WERI-Rb-1 (cell line): Measurements from ENCODE around the gene SH3BP5.

Experiments
- DNase-seq: peaks from one replicate; pipeline ENCODE4 v3.0.0-alpha.2; 2020
- H3K27ac ChIP-seq: fragments of 250-450 bp; sonication (Bioruptor Pico); 2 replicates; pipeline ENCODE4 v1.5.1; 2020; ENCODE audit warnings: mild to moderate bottlenecking, moderate library complexity
- H3K27me3 ChIP-seq: fragments of 250-450 bp; sonication (Bioruptor Pico); 2 replicates; pipeline ENCODE4 v1.5.1; 2021; ENCODE audit warnings: mild to moderate bottlenecking, low read depth, moderate library complexity; ENCODE audit not compliant: insufficient read depth, severe bottlenecking
- H3K36me3 ChIP-seq: fragments of 250-450 bp; sonication (Bioruptor Pico); 2 replicates; pipeline ENCODE4 v1.5.1; 2020; ENCODE audit warnings: mild to moderate bottlenecking, moderate library complexity
- H3K4me3 ChIP-seq: 2 replicates; pipeline ENCODE4 v1.5.1; 2011; ENCODE audit warnings: low read depth, mild to moderate bottlenecking, control low read depth, low read length
- H3K9me3 ChIP-seq: fragments of 250-450 bp; sonication (Bioruptor Pico); 2 replicates; pipeline ENCODE4 v1.5.1; 2021; ENCODE audit warnings: mild to moderate bottlenecking, moderate library complexity; ENCODE audit not compliant: severe bottlenecking
- TF ChIP-seq, protein P1 (sequence below): IDR thresholded peaks from 2 replicates; pipeline ENCODE4 v1.5.1; 2011; ENCODE audit warnings: low read depth, mild to moderate bottlenecking, control low read depth, inconsistent platforms, low read length

Gene SH3BP5

DNA sequence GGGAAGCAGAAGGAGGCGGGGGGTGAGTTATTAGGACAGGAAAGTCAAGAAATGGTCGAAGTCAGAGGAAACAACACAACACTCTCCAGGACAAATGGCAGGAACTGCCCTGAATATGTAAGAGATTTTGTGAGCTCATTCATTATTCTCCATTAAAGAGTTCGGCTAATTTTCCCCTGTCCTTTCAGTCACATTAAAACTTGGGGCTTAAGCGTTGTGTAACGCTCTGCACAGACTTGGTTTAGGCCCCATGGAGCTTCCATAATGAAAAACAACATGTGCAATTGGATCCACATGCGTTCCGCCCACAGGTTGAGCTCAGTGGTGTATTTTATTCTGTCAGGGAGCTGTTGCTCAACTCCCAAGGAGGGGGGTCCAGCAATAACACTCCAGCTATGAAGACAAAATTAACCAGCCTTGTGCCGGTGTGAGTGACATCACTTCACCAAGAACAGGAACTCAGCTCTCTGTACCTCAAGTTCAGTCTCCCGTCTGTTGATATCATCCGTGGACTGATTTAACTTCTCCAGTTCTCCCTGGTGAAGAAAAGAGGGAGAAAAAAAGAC lies 2.3 kb downstream of the SH3BP5 start:
- Histone ChIP-seq H3K36me3 (peaks cover 44% of the 10 kb centered on the region), H3K9me3 (no peaks in the 10 kb centered on the region), H3K27me3 (no peaks in the 10 kb centered on the region), H3K27ac (peak overlapping the region; percentile 84), H3K4me3 (peak overlapping the region; percentile 88)
- TF ChIP-seq, protein P1, sequence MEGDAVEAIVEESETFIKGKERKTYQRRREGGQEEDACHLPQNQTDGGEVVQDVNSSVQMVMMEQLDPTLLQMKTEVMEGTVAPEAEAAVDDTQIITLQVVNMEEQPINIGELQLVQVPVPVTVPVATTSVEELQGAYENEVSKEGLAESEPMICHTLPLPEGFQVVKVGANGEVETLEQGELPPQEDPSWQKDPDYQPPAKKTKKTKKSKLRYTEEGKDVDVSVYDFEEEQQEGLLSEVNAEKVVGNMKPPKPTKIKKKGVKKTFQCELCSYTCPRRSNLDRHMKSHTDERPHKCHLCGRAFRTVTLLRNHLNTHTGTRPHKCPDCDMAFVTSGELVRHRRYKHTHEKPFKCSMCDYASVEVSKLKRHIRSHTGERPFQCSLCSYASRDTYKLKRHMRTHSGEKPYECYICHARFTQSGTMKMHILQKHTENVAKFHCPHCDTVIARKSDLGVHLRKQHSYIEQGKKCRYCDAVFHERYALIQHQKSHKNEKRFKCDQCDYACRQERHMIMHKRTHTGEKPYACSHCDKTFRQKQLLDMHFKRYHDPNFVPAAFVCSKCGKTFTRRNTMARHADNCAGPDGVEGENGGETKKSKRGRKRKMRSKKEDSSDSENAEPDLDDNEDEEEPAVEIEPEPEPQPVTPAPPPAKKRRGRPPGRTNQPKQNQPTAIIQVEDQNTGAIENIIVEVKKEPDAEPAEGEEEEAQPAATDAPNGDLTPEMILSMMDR, result no peak
- DNase-seq, result peak; percentile 25

DNA sequence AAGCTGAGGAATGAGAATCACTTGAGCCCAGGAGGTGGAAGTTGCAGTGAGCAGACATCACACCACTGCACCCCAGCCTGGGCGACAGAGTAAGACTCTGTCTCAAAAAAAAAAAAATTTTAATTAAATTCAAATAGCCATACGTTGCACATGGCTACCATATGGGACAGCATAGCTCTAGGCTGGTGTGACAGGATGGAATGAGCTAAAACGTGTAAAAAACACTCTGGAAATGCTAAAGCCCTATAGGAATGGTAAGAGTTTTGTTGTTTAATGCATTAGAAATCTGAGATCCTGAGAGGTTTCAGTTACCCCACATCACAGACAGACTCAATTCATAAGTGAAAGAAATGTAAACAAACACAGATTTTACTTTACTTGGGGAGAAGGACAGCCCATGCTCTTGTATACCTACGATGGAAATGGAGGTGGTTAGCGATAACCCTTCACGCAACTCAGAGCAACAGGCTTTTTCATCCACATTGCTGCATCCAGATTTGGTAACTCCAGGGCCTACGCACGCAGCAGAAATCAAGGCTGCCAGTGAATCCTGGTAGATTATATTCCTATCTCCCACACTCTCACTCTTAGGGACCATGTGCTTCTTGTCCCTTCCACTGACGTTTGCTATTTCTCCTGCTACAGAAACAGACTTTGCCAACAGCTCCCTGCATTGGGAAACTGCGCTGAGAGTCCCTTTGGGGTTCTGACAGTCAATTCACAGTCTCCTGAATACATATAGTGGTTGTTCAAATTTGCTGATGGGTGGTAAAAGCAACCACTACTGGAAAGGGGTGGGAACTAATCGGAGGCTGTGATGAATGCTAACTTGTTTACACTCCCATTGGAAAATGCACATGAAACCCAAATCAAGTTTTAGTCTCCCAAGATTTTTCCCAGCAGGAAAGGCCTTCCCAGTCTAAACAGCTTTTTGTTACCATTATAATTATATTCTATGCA lies 3.1 kb downstream of the SH3BP5 start:
- H3K4me3 ChIP-seq, result no peak overlapping the region
- no peak for DNase-seq
- peaks cover 45% of the 10 kb centered on the region for H3K36me3 ChIP-seq
- no peaks in the 10 kb centered on the region for H3K9me3 ChIP-seq
- TF ChIP-seq, protein P1, result no peak
- H3K27me3 ChIP-seq, result no peaks in the 10 kb centered on the region
- peak overlapping the region; percentile 84 for H3K27ac ChIP-seq

DNA sequence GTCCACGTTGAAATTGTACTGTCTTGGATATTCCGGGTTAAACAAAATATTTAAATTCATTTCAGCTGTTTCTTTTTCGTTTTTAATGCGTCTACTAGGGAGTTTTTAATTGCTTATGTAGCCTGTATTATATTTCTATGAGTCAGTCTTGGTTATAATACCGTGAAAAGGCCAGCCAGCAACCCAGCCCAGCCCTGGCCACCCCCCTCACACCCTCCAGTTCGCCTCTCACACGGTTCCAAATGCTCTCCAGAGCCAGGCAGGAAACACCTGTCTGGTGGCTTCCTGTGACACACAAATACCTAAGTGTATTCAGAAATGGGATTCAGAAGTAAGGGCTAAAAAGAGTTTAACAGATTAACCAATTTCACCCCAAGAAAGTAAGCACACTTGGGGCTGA lies 4.4 kb downstream of the SH3BP5 start:
- no peaks in the 10 kb centered on the region for H3K9me3 ChIP-seq
- H3K36me3 ChIP-seq, result peaks cover 49% of the 10 kb centered on the region
- no peaks in the 10 kb centered on the region for H3K27me3 ChIP-seq
- H3K4me3 ChIP-seq, result no peak overlapping the region
- TF ChIP-seq, protein P1, result no peak
- DNase-seq, result no peak
- H3K27ac ChIP-seq, result no peak overlapping the region

DNA sequence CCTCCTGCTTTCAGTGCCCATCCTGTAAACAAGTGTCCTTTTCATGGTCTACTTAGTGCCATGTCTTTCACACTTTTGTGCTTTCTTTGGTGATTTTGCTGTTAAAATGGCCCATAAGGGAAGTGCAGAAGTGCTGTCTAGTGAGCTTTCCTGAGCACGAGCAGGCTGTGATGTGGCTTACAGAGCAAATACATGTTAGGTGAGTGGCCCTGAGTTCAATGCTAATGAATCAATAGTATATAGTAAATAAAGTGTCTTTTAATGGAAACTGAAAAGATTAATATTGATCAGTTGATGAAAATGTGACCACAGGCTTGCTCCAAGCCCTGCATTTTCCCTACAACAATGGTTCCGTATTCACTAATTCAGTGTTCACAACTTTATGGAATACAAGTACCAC lies 5.7 kb downstream of the SH3BP5 start:
- no peaks in the 10 kb centered on the region for H3K9me3 ChIP-seq
- peaks cover 47% of the 10 kb centered on the region for H3K36me3 ChIP-seq
- no peak overlapping the region for H3K27ac ChIP-seq
- no peaks in the 10 kb centered on the region for H3K27me3 ChIP-seq
- TF ChIP-seq, protein P1, result no peak
- DNase-seq, result no peak
- no peak overlapping the region for H3K4me3 ChIP-seq

DNA sequence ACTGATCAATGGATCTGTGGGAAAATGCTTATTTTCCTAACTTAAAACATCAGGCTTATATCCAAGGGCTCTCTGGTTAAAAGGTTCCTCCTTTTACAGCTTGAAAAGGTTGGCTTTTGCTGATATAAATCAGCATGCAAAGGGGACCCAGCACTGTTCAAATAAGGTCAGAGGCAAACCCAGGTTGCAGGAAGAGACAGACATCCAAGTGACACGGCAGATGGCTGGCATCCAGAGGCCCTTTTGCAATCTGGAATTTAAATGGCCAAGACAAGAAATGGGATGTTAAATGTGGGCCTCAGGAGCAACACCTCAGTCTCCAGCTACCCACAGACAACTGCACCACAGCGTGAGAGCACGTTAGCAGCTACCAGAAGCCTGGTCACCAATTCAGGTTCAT lies 6.3 kb downstream of the SH3BP5 start:
- H3K9me3 ChIP-seq, result no peaks in the 10 kb centered on the region
- no peak overlapping the region for H3K4me3 ChIP-seq
- peak overlapping the region; percentile 45 for H3K27ac ChIP-seq
- DNase-seq, result peak; percentile 46
- no peaks in the 10 kb centered on the region for H3K27me3 ChIP-seq
- TF ChIP-seq, protein P1, result no peak
- peaks cover 47% of the 10 kb centered on the region for H3K36me3 ChIP-seq
